GM12875 (cell line): ENCODE data around the gene BPGM.

Experiments used
- H3K4me3 ChIP-seq: one replicate; pipeline ENCODE4 v1.5.1; 2011; ENCODE audit warnings: low read depth, low read length, control low read depth
- TF ChIP-seq, protein P1 (sequence below): IDR thresholded peaks from 2 replicates; pipeline ENCODE4 v1.5.1; 2011; ENCODE audit warnings: low read depth, mild to moderate bottlenecking, control low read depth, inconsistent platforms, low read length, moderate library complexity, borderline replicate concordance; ENCODE audit not compliant: insufficient read depth

The BPGM gene

DNA sequence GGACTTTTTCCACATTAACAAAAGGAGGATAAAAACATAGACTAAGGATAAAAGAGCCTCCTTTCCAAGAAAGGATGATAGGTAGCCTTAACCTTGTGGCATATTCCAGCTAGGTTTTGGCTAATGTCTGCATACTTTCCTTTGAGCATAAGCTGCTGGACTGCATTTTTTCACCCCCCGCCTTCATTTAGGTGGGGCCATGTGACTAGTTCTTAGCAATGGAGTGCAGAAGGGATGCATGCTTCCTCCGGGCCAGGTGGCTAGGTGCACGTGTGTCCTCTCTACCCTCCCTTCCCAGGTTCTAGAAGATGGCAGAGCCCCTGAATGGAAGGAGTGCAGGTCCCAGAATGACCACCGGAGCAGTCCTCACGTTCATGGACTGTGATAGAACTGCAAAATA is 59.8 kb downstream of the BPGM start:
- H3K4me3 ChIP-seq, result no peak overlapping the region
- TF ChIP-seq, protein P1, sequence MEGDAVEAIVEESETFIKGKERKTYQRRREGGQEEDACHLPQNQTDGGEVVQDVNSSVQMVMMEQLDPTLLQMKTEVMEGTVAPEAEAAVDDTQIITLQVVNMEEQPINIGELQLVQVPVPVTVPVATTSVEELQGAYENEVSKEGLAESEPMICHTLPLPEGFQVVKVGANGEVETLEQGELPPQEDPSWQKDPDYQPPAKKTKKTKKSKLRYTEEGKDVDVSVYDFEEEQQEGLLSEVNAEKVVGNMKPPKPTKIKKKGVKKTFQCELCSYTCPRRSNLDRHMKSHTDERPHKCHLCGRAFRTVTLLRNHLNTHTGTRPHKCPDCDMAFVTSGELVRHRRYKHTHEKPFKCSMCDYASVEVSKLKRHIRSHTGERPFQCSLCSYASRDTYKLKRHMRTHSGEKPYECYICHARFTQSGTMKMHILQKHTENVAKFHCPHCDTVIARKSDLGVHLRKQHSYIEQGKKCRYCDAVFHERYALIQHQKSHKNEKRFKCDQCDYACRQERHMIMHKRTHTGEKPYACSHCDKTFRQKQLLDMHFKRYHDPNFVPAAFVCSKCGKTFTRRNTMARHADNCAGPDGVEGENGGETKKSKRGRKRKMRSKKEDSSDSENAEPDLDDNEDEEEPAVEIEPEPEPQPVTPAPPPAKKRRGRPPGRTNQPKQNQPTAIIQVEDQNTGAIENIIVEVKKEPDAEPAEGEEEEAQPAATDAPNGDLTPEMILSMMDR, result no peak

DNA sequence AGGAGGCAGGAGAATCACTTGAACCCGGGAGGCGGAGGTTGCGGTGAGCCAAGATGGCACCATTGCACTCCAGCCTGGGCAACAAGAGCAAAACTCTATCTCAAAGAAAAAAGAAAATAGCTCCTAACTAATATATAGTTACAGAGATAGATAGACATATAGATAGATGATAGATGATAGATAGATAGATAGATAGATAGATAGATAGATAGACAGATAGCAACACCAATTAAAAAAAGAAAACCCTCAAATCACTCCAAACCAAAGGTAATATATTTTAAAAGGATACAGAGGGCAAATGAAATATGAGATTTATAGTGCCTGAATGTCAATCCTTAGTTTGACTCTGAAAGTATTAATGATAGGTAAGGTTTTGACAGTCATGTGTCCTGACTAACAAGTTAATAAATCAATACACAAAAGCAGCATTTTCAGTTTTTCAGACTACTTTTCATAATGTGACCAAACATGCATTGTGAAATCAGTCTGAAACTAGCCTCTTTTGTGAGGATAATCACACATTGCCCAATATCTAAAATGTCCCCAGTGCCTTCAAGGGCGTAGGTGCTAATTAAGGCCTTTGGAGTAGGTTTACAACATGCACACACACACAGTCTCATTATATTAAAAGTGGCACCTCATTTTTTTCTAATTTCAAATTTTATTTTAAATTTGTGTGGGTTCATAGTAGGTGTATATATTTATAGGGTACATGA is 61.2 kb downstream of the BPGM start:
- no peak overlapping the region for H3K4me3 ChIP-seq
- TF ChIP-seq, protein P1, result no peak

DNA sequence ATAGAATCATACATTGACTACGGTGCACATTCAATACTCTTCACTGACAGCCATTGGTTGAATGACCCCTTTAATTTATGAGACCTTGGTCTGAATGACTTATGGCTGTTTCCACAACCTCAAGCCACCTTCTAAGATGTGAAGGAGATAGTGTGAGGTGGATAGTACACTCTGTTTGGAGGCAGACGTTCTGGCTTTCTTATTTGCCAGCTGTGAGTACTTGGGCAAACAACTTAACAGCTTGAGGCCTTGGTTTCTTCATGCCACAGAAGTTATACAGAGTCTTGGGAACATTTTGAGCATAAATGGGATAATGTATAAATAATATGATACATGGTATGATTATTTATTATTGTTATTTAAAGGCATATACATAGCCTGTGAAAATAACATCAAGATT is 62.0 kb downstream of the BPGM start:
- H3K4me3 ChIP-seq, result no peak overlapping the region
- TF ChIP-seq, protein P1, result no peak

DNA sequence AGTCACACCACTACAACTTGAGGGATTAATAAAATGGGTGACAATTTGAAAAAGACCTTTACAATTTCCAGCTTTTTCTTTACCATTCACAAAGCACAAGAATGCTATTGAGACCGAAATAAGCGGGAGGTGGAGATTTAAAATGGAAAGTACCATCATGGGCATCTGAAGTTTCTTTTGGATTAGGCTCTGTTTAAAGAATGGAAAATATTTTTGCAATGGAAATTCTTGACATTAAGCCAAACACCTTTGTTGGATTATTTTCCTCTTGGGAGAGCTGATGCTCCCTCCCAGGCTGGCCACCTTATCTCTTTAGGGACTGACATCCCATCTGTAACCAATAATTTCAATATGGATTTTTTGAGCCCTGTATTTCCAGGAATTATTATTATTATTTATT is 62.5 kb downstream of the BPGM start:
- TF ChIP-seq, protein P1, result no peak
- H3K4me3 ChIP-seq, result no peak overlapping the region

DNA sequence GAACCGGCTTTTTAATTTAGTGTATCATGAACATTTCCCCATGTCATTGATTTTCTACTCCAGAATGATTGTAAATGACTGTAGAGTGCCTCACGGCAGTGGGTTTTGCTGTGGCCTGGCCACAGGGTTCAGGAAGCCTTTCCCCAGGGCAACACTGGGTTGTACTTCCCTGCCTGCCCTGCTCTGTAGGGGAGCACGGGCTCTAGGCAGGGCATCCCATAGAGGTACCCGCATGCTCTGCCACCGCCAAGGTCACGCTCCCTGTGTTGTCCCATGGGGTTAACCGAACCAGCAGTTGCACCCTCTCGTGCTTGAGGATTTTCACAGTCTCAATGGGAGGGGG is 63.8 kb downstream of the BPGM start:
- H3K4me3 ChIP-seq, result no peak overlapping the region
- TF ChIP-seq, protein P1, result no peak

DNA sequence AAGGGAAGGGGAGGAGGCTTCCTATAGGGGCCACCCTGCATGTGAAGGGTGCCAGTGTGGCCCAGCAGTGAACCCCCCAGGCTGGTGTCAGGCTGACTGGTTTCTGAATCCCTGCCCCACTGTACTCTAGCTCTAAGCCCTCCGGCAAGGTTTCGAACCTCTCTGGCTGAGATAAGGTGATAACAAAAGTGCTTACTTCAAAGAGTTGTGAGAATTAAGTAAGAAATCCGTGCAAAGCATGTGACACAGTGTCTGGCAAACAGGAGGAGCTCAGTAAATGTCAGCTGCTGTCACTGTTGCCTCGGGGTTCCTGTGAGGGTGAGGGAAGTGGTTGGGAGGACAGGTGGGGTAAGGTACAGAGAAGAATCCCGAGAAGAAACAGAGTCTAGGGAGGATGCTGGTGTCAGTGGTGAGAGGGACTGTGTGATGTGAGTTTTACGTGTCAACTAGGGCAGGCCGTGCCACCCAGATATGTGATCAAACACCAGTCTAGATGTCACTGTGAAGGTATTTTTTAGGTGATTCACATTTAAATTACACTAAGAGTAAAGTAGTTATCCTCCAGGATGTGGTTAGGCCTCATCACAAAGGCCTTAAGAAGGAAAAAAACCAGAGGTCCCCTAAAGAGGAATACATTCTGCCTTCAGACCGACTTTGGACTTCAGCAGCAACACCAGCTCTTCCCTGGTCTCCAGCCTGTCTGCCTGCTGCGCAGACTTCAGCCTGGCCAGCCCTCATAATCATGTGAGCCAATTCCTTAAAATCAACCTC is 64.4 kb downstream of the BPGM start:
- TF ChIP-seq, protein P1, result no peak
- H3K4me3 ChIP-seq, result no peak overlapping the region

DNA sequence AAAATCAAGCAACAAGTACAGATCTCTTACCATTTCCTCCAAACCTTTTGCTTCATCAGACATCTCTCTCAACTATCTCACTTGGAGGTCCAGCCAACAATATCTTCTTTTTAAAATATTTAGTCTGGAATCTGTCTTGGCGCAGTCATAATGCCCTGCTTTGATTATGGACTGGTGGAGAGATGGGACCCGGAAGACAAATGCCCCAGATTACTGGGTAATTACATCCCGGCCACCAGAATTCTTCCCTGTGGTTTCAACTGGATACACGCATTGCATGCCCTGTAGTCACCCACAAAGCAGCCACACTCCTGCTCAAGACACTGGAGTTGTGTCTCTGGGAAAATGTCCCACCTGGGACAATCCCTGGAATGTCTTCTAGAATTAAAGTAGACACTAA is 65.5 kb downstream of the BPGM start:
- no peak overlapping the region for H3K4me3 ChIP-seq
- TF ChIP-seq, protein P1, result no peak
